Naive B cell (primary cell): ENCODE results near the gene RASGRP3. TPM values are rescaled to one million over a fixed set of nuclear protein-coding genes. Genes with fewer than 3 reads are reported as not detected.

Source experiments
- ATAC-seq, 2 donors: fragments of 150-1000 bp; cut with Tn5 transposase; 2 replicates each; pipeline ENCODE4 v1.10.0; 2021; ENCODE audit warnings: low read depth in 2 of 2, mild to moderate bottlenecking in 2 of 2, moderate library complexity in 2 of 2
- DNase-seq: peaks from one replicate; pipeline ENCODE4 v3.0.0; 2022
- H3K27ac Mint-ChIP-seq, 6 donors: one replicate each; pipeline ENCODE4 v1.8.0; 2020 to 2022; ENCODE audit warnings: mild to moderate bottlenecking in 6 of 6, mixed read lengths in 6 of 6, moderate library complexity in 5 of 6, inconsistent platforms in 2 of 6
- H3K27me3 Mint-ChIP-seq, 3 donors: one replicate each; pipeline ENCODE4 v1.8.0; 2021 to 2022; ENCODE audit warnings: mixed read lengths in 3 of 3, mild to moderate bottlenecking in 1 of 3
- H3K36me3 Mint-ChIP-seq, 2 donors: one replicate each; pipeline ENCODE4 v1.8.0; 2020 to 2022; ENCODE audit warnings: mixed read lengths in 2 of 2, inconsistent platforms in 1 of 2, mild to moderate bottlenecking in 1 of 2
- H3K4me1 Mint-ChIP-seq, 3 donors: one replicate each; pipeline ENCODE4 v1.8.0; 2020 to 2022; ENCODE audit warnings: mixed read lengths in 3 of 3, inconsistent platforms in 1 of 3, mild to moderate bottlenecking in 1 of 3, moderate library complexity in 1 of 3
- H3K4me3 Mint-ChIP-seq, 8 donors: one replicate each; pipeline ENCODE4 v1.8.0; 2020 to 2022; ENCODE audit warnings: mild to moderate bottlenecking in 8 of 8, mixed read lengths in 8 of 8, moderate library complexity in 8 of 8, inconsistent platforms in 2 of 8
- H3K9me3 Mint-ChIP-seq, 7 donors: one replicate each; pipeline ENCODE4 v1.8.0; 2020 to 2022; ENCODE audit warnings: mixed read lengths in 7 of 7, mild to moderate bottlenecking in 5 of 7, inconsistent platforms in 2 of 7, moderate library complexity in 1 of 7
- polyA plus RNA-seq, 6 donors: library from polyadenylated mRNA; unstranded; fragments of 300-500 nt; fragmentation: Illumina TruSeq; gene quantifications; one replicate each; pipeline ENCODE4 v1.2.3, GENCODE V29; 2021; ENCODE audit warnings: low read depth in 6 of 6

RASGRP3 gene
- polyA plus RNA-seq, 6 donors from 2014 or later: 44.7 to 118 (median 92.3) TPM

GRCh38 chr2:33475224-33476130 is 972 bp upstream of the RASGRP3 start:
- no peaks in the 10 kb centered on the region for H3K27me3 Mint-ChIP-seq
- H3K9me3 Mint-ChIP-seq: no peaks in the 10 kb centered on the region
- ATAC-seq: peak; percentile 58 to 63
- peak; percentile 87 for DNase-seq
- H3K4me1 Mint-ChIP-seq: peaks cover 42 to 50% (median 46%) of the 10 kb centered on the region in 3 donors
- H3K27ac Mint-ChIP-seq: peak overlapping the region; percentile 96 to 100 (median 99)
- H3K36me3 Mint-ChIP-seq: peaks cover 4 to 6% of the 10 kb centered on the region in 2 donors
- H3K4me3 Mint-ChIP-seq: peak overlapping the region; percentile 96 to 99 (median 99)

- peak overlapping the region; percentile 96 to 99 (median 99) for H3K4me3 Mint-ChIP-seq
- H3K36me3 Mint-ChIP-seq: peaks cover 6 to 8% of the 10 kb centered on the region in 2 donors
- H3K27me3 Mint-ChIP-seq: no peaks in the 10 kb centered on the region
- DNase-seq (no peak), ATAC-seq (no peak)
- peak overlapping the region; percentile 96 to 100 (median 99) for H3K27ac Mint-ChIP-seq
- peaks cover 50 to 63% (median 58%) of the 10 kb centered on the region in 3 donors for H3K4me1 Mint-ChIP-seq
- H3K9me3 Mint-ChIP-seq: no peaks in the 10 kb centered on the region
These were observed 343 bp downstream of the RASGRP3 start for GRCh38 chr2:33476793-33477190.

- peak; percentile 75 for DNase-seq
These were observed 1.3 kb downstream of the RASGRP3 start for GRCh38 chr2:33477473-33478468.

GRCh38 chr2:33478968-33479731 is 2.7 kb downstream of the RASGRP3 start:
- no peaks in the 10 kb centered on the region for H3K27me3 Mint-ChIP-seq
- peak overlapping the region; percentile 83 to 99 (median 99) for H3K4me3 Mint-ChIP-seq
- no peak for DNase-seq
- no peak for ATAC-seq
- H3K9me3 Mint-ChIP-seq: no peaks in the 10 kb centered on the region
- H3K27ac Mint-ChIP-seq: peak overlapping the region; percentile 88 to 100 (median 97)
- peaks cover 59 to 81% (median 78%) of the 10 kb centered on the region in 3 donors for H3K4me1 Mint-ChIP-seq
- H3K36me3 Mint-ChIP-seq: peaks cover 14 to 18% of the 10 kb centered on the region in 2 donors

More at GRCh38 chr2:33477473-33478468, 1.3 kb downstream of the RASGRP3 start:
- Mint-ChIP-seq H3K27me3 (no peaks in the 10 kb centered on the region), H3K27ac (peak overlapping the region; percentile 98 to 100 (median 99)), H3K4me1 (peaks cover 55 to 72% (median 64%) of the 10 kb centered on the region in 3 donors), H3K36me3 (peaks cover 12 to 14% of the 10 kb centered on the region in 2 donors), H3K9me3 (no peaks in the 10 kb centered on the region), H3K4me3 (peak overlapping the region; percentile 96 to 99 (median 99))
- peak; percentile 51 to 56 for ATAC-seq

- DNase-seq (no peak), ATAC-seq (no peak)
- Mint-ChIP-seq H3K4me3 (peak overlapping the region in 5 of 8 donors; percentile 16 to 66 (median 58)), H3K27me3 (no peaks in the 10 kb centered on the region), H3K36me3 (peaks cover 20% of the 10 kb centered on the region in 2 donors), H3K9me3 (peaks cover 0 to 9% (median 2%) of the 10 kb centered on the region in 7 donors), H3K4me1 (peaks cover 55 to 92% (median 73%) of the 10 kb centered on the region in 3 donors), H3K27ac (peak overlapping the region; percentile 1 to 86 (median 42))
These were observed 6.1 kb downstream of the RASGRP3 start for GRCh38 chr2:33482518-33482917.

- H3K4me3 Mint-ChIP-seq: peak overlapping the region; percentile 54 to 90 (median 84)
- peak; percentile 24 to 43 for ATAC-seq
- H3K36me3 Mint-ChIP-seq: peaks cover 18 to 20% of the 10 kb centered on the region in 2 donors
- H3K4me1 Mint-ChIP-seq: peaks cover 57 to 89% (median 76%) of the 10 kb centered on the region in 3 donors
- no peaks in the 10 kb centered on the region for H3K27me3 Mint-ChIP-seq
- H3K27ac Mint-ChIP-seq: peak overlapping the region; percentile 86 to 98 (median 97)
- no peak for DNase-seq
- H3K9me3 Mint-ChIP-seq: peaks cover 0 to 9% (median 2%) of the 10 kb centered on the region in 7 donors
These were observed 7.7 kb downstream of the RASGRP3 start for GRCh38 chr2:33484042-33484621.

GRCh38 chr2:33485051-33485450 is 8.6 kb downstream of the RASGRP3 start:
- H3K4me1 Mint-ChIP-seq: peaks cover 54 to 89% (median 78%) of the 10 kb centered on the region in 3 donors
- peaks cover 18 to 22% of the 10 kb centered on the region in 2 donors for H3K36me3 Mint-ChIP-seq
- ATAC-seq (no peak), DNase-seq (no peak)
- H3K9me3 Mint-ChIP-seq: peaks cover 0 to 9% (median 2%) of the 10 kb centered on the region in 7 donors
- no peaks in the 10 kb centered on the region for H3K27me3 Mint-ChIP-seq
- peak overlapping the region; percentile 54 to 90 (median 84) for H3K4me3 Mint-ChIP-seq
- H3K27ac Mint-ChIP-seq: peak overlapping the region; percentile 86 to 98 (median 97)

GRCh38 chr2:33486544-33486943 is 10.1 kb downstream of the RASGRP3 start:
- peaks cover 0 to 9% (median 2%) of the 10 kb centered on the region in 7 donors for H3K9me3 Mint-ChIP-seq
- H3K27me3 Mint-ChIP-seq: no peaks in the 10 kb centered on the region
- H3K36me3 Mint-ChIP-seq: peaks cover 18 to 22% of the 10 kb centered on the region in 2 donors
- H3K27ac Mint-ChIP-seq: peak overlapping the region in 4 of 6 donors; percentile 17 to 97 (median 76)
- H3K4me3 Mint-ChIP-seq: no peak overlapping the region
- no peak for DNase-seq
- no peak for ATAC-seq
- H3K4me1 Mint-ChIP-seq: peaks cover 51 to 88% (median 74%) of the 10 kb centered on the region in 3 donors

- DNase-seq (no peak), ATAC-seq (no peak)
- peaks cover 0 to 9% (median 2%) of the 10 kb centered on the region in 7 donors for H3K9me3 Mint-ChIP-seq
- no peaks in the 10 kb centered on the region for H3K27me3 Mint-ChIP-seq
- peak overlapping the region in 5 of 6 donors; percentile 86 to 92 (median 91) for H3K27ac Mint-ChIP-seq
- peak overlapping the region in 4 of 8 donors; percentile 74 to 88 (median 81) for H3K4me3 Mint-ChIP-seq
- H3K36me3 Mint-ChIP-seq: peaks cover 10 to 16% of the 10 kb centered on the region in 2 donors
- H3K4me1 Mint-ChIP-seq: peaks cover 54 to 88% (median 75%) of the 10 kb centered on the region in 3 donors
These were observed 11.8 kb downstream of the RASGRP3 start for GRCh38 chr2:33488178-33488690.

- H3K4me3 Mint-ChIP-seq: peak overlapping the region in 7 of 8 donors; percentile 35 to 88 (median 75)
- H3K36me3 Mint-ChIP-seq: peaks cover 10 to 16% of the 10 kb centered on the region in 2 donors
- ATAC-seq: no peak
- peaks cover 56 to 88% (median 75%) of the 10 kb centered on the region in 3 donors for H3K4me1 Mint-ChIP-seq
- H3K27me3 Mint-ChIP-seq: no peaks in the 10 kb centered on the region
- DNase-seq: no peak
- H3K27ac Mint-ChIP-seq: peak overlapping the region; percentile 44 to 92 (median 88)
- peaks cover 0 to 9% (median 2%) of the 10 kb centered on the region in 7 donors for H3K9me3 Mint-ChIP-seq
These were observed 12.5 kb downstream of the RASGRP3 start for GRCh38 chr2:33488715-33489540.
